ENCODE data around the gene PLOD3.

PLOD3 gene

GRCh38 chr7:101239191-101239950, 22.0 kb upstream of the PLOD3 start:
- no peak for DNase-seq (ENCODE audit: low read depth in 4 of 4, low spot score in 1 of 4)

DNA sequence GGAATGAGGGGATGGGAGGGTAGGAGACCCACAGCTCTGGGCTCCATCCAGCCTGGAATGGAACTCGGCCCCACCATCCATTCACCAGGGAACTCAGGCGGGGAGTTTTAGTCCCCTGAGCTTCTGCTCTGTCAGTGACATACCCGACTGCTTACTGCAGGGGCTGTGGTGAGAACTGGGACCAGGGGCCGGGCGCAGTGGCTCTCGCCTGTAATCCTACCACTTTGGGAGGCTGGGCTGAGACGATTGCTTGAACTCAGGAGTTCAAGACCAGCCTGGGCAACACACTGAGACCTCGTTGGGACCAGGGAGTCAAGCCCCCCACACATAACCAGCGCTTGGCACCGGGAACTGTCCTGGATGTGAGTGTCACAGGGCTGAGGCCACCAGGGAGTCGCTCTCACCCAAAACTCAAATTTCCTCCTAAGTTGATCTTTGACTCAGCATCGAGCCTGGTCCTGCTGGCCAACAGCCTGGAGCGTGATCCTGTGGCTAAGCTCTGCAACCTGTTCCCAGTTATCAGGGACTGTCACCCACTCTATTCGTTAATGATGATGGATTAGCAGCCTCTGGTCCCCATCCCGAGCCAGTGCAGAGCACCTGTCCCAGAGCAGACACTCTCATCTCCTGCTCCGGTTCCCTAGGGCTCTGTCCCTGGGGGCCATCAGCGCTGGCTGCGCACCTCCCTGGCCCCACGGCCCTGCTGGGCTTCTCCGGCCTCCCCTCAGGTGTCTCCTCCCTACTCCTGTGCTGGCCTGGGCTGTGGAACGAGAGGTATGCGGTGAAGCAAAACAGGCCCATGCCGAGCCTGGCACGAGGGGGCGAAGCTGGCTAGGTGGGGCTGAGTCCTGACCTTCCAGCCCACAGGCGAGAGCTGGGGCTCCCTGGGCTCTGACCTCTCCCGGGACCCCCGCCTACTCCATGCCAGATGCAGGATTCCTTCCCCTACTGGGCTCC, 21.1 kb upstream of the PLOD3 start:
- DNase-seq (ENCODE audit: low read depth in 4 of 4, low spot score in 1 of 4): no peak

GRCh38 chr7:101237206-101238067, 20.1 kb upstream of the PLOD3 start, which contains the start of gene CLDN15:
Gene CLDN15 (minus strand): TSS chr7:101237802. CDS start chr7:101237581, 221 bp downstream.
- DNase-seq (ENCODE audit: low read depth in 4 of 4, low spot score in 1 of 4): no peak

DNA sequence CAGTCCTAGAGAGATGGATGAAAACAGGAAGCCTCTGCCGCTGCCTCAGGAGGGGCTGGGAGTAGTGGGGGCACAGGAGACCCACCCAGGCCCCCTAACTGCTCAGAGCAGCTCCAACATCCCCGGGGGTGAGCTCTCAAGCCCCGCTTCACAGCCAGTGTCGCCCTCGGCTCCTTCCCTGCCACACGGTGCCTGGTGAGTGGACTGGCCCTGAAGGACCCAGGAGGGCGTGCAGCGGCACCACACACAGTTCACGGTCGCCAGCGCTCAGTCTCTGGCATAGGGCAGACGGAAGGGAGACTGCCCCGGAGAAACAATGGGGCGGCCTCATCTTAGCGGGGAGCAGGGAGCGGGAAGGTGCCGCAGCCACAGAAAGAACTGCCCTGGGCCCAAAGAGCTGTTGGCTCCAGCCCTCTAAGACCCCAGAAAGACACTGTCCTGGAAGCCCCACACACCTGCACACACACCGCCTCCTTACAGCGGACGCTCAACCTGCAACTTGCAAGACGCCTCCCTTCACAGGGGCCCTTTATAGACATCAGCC, 19.0 kb upstream of the PLOD3 start:
- DNase-seq (ENCODE audit: low read depth in 4 of 4, low spot score in 1 of 4): no peak

DNA sequence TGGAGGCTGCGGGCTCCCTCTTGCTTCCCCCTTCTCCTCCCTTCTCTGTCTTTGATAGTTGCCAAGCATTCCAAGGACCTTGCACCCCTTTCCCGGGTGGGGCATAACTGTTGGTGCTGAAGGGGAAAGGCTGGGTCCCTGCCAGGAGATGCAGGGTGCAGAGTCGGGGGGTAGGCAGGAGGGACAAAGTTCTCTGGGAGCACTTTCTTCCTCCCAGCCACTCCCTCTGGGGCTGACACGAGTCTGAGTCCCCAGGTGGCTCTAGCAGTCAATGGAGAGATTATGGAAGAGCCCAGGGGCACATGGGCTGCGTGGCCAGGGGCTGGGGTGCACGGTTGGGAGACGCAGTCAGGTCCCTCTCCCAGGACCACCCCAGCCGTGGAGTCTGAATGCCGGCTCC, 18.1 kb upstream of the PLOD3 start:
- DNase-seq (ENCODE audit: low read depth in 4 of 4, low spot score in 1 of 4): no peak

GRCh38 chr7:101235050-101235449, 17.7 kb upstream of the PLOD3 start:
- no peak for DNase-seq (ENCODE audit: low read depth in 4 of 4, low spot score in 1 of 4)

DNA sequence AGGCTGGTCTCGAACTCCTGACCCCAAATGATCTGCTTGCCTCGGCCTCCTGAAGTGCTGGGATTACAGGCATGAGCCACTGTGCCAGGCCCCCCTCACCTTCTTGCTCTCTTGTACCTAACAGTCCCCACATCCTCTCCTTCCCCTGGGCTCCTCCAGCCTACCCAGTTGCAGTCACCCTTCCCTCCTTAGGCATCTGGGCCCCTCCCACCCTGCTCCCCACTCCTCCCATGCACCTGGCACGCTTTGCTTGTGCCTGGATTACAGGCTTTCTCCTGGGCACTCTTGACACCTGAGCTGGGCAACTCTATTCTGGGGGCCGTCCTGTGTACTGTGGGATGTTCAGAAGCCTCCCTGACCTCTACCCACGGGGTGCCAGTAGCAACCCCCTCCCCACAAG, 17.3 kb upstream of the PLOD3 start:
- no peak for DNase-seq (ENCODE audit: low read depth in 4 of 4, low spot score in 1 of 4)

DNA sequence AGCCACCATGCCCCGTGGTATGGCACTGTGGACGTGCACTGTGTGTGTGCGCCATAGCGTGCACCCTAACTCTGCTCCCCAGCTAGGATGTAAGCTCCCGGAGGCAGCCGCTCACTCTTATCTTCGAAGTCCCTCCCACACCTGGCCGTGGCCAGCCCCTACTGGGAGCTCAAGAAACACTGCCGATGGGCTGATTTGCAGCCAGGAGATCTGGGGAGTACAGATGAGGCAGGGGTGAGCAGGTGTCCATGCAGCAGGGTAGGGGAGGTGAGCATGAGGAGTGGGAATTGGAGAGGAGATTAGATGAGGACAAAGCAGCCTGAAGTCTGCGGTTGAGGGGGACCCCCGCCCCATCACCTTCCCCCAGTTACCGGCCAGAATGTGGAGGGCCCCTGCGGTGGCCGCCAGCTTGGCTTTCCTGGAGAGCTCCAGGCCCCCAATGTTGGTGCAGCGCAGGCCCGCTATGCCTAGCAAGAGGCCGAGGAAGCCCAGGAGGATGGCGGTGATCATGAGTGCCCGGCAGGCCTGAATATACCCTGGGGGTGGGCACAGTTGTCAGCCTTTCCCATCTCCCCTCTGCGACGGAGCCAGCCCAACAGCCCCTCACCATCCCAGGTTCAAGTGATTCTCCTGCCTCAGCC, 16.6 kb upstream of the PLOD3 start:
- no peak for DNase-seq (ENCODE audit: low read depth in 4 of 4, low spot score in 1 of 4)

DNA sequence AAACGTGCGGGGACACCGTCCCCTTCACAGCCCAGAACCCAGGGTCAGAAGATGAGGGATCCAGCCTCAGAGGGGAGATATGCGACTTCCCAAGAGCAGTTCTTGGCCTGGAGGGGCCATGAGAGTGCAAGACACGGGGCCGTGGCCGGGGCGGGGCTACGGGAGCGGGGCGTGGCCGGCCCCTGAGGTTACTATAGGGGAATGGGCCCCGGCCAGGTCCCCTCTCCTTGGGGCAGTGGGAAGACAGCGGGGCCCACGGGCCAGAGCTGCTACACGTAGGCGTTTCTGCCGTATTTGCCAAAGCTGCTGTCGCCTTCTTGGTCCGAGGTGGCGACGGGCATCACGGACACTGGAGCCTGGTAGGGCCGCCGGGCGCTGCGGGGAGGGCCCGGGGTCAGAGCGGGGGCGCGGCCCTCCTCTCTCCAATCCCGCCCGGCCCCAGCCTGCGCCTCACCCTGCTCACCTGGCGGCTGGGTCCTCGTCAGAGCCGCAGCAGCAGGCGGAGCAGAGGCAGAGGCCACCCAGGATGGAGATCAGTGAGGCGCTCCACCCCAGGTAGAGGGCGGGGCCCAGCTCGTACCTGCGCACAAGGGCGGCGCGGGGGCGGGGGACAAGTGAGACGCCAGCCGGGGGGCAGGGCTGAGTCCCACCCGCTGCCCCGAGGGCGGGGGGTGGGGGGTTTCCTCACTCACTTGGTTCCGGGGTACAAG, 14.9 kb upstream of the PLOD3 start:
- no peak for DNase-seq (ENCODE audit: low read depth in 4 of 4, low spot score in 1 of 4)

DNA sequence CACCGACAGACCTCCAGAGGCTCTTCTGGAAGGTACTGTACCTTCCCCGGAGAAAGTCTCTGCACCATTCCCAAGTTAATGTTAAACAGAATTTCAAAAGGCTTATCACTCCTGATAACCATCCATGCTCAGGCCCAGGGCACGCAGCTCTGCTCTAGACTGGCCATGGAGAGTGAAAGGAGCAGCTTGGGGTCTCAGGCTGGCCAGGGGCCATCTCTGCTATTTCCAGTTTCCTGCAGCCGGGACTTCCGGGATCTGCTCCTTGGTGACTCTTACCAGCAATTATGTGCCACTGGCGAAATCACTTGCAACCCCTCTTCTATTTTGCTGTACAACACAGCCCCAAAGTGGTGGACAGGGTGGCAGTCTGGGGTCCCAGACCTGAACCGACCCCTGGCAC, 14.3 kb upstream of the PLOD3 start:
- no peak for DNase-seq (ENCODE audit: low read depth in 4 of 4, low spot score in 1 of 4)

GRCh38 chr7:101226721-101227120, 9.3 kb upstream of the PLOD3 start:
- no peak for DNase-seq (ENCODE audit: low read depth in 4 of 4, low spot score in 1 of 4)

DNA sequence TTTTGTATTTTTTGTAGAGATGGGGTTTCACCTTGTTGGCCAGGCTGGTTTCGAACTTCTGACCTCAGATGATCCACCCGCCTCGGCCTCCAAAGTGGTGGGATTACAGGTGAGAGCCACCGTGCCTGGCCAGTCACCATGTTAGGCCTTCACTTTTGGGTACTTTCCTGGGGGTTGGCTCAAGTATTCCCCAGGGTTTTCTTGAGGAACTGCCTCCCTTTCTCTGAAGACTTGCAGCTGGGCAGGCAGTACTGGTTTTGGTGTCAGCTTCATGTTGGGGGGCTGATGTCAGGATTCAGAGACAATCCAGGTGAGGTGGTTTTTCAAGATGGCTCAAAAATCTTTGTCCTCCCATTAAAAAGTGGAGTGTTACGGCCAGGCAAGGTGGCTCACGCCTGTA, 8.3 kb upstream of the PLOD3 start:
- no peak for DNase-seq (ENCODE audit: low read depth in 4 of 4, low spot score in 1 of 4)

DNA sequence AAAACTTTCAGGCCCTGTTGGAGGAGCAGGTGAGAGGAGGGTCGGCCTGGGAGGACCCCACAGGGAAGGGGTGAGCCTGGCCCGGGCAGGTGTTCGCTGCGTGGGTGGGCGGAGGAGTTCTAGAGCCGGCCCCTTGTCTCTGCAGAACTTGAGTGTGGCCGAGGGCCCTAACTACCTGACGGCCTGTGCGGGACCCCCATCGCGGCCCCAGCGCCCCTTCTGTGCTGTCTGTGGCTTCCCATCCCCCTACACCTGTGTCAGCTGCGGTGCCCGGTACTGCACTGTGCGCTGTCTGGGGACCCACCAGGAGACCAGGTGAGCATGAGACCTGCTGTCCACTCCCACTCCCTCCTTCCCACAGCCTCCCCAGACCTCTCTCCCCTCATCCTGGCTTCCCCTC, 6.1 kb upstream of the PLOD3 start:
- DNase-seq (ENCODE audit: low read depth in 4 of 4, low spot score in 1 of 4): no peak

- no peak for DNase-seq (ENCODE audit: low read depth in 4 of 4, low spot score in 1 of 4)
Observed at GRCh38 chr7:101222275-101222830, 5.0 kb upstream of the PLOD3 start.

DNA sequence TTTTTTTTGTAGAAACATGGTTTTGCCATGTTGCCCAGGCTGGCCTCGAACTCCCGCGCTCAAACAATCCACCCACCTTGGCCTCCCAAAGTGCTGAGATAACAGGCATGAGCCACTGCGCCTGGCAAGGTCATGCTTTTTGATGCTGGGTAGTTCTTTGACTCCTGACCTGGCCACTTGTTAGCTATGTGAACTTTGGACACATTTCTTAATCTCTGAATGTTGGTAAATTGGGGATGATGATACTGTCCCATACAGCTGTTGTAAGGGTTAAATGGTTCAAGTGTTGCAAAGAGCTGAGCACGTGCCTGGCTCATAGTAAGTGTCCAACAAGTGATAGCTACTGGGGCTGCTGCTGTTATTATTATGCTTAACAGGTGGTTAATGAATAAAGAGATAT, 2.9 kb upstream of the PLOD3 start:
- no peak for DNase-seq (ENCODE audit: low read depth in 4 of 4, low spot score in 1 of 4)

DNA sequence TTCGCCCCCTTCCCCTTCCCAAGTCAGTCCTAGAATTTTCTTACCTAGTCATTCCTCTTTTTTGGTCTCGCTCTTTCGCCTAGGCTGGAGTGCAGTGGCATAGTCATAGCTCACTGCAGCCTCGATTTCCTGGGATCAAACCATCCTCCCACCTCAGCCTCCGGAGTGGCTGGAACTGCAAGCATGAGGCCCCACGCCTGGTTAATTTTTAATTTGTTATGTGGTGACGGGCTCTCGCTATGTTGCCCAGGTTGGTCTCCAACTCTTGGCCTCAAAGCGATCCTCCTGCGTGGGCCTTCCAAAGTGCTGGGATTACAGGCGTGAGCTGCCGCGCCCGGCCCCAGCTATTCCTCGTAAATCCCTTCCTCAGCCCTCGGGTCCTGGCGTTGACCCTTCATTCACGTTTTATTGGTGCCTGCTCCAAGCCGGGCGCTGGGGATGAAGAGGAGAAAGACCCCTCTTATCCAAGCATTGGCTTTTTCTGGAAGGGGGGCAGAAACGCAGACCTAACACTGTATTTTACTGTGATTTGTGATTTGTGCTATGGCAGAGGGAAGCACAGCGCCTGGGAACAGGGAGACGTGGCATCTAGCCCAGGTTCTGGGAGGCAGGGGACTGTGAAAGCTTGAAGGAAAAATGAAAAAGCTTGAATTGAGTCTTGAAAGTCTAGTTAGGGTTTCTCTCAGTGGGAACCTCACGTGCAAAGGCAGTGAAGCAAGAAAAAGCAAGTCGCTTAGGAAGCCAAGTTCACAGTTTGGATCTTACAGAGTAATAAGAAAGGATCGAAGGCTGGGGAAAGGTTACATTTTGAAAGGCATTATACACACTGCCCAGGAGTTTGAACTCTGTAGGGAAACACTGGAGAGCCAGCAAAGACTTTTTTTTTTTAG, 1.1 kb upstream of the PLOD3 start:
- DNase-seq (ENCODE audit: low read depth in 4 of 4, low spot score in 1 of 4): no peak

DNA sequence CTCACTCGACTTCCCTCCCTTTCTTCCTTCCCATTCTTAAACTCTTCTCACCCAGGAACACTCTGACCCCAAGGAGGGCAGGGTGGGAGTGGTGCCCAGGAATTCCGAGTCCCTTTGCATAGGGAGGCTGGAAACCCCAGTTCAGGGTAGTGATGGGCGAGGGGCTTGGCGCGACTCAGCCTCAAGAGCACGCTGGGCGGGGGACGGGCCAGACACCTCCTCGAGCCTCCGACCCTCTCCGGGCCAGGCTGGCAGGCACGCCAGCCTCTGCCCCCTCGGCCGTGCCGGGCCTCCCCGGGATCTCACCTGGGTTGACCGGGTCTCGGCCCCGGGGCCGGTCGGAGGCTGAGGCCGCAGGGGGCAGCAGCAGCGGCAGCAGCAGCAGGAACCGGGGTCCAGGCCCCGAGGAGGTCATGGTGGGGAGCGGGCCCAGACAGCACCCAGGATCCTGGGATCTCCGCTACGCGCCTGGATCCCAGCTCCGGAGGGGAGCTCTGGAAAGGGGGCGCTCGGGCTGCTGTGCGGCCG, 457 bp downstream of the PLOD3 start:
- DNase-seq (ENCODE audit: low read depth in 4 of 4, low spot score in 1 of 4): no peak
